Measurements from ENCODE around the gene KHDRBS2. TPM values are rescaled to one million over a fixed set of nuclear protein-coding genes. Genes with fewer than 3 reads are reported as not detected.

The KHDRBS2 gene
- total RNA-seq, 1 experiment from 2014 or later = not detected

DNA sequence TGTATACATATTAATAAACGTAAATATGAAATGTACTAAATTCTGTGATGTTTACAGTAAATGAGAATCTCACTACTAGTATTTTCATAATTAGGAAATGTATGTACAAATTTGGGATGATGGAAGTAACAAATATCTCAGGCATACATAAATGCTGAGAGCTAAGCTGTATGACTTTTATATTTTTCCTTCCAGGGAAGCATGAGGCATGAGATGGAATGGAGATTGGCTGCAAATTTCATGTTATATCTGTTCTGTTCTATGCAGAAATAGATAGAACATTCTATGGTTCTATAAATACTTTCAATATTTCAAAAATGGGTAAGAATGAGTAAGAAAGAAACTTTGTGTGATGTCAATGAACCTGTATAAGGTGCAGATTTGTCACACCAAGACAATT, 335.2 kb downstream of the KHDRBS2 start:
- ChIA-PET POLR2A (ENCODE audit: low non-redundant PET) (no interaction called here), CTCF (no interaction called here)
- BruUV-seq (replicated peaks) = no TSS peak
- DNase-seq (ENCODE audit: low spot score) = no peak
- Histone ChIP-seq H3K27ac (ENCODE audit: low read depth, low read length, poor library complexity, severe bottlenecking) (no peak overlapping the region), H3K4me1 (ENCODE audit: insufficient read depth, low read length, poor library complexity, severe bottlenecking) (no peaks in the 10 kb centered on the region), H3K9me3 (ENCODE audit: low read depth, low read length, poor library complexity, severe bottlenecking) (peaks cover 47% of the 10 kb centered on the region), H3K4me3 (ENCODE audit: low read depth, low read length, poor library complexity, severe bottlenecking) (no peak overlapping the region), H3K36me3 (ENCODE audit: insufficient read depth, low read length, poor library complexity, severe bottlenecking) (no peaks in the 10 kb centered on the region), H3K27me3 (replicated peaks; ENCODE audit: insufficient read depth, low read depth, low read length, poor library complexity) (no peaks in the 10 kb centered on the region)
- TF ChIP-seq CTCF (conservative IDR thresholded peaks at IDR 0.05; ENCODE audit: low read depth, low read length) (no peak), EZH2 (IDR thresholded peaks at IDR 0.05; ENCODE audit: borderline replicate concordance, low read depth, low read length, poor library complexity, severe bottlenecking) (no peak)
- intact Hi-C loops (cut with micrococcal nuclease; ENCODE audit: unreplicated experiment) = no loop called here

GRCh38 chr6:61949971-61950370, 336.1 kb downstream of the KHDRBS2 start:
- no peaks in the 10 kb centered on the region for H3K27me3 ChIP-seq (replicated peaks; ENCODE audit: insufficient read depth, low read depth, low read length, poor library complexity)
- POLR2A ChIA-PET (ENCODE audit: low non-redundant PET) = no interaction called here
- CTCF ChIA-PET = no interaction called here
- TF ChIP-seq EZH2 (IDR thresholded peaks at IDR 0.05; ENCODE audit: borderline replicate concordance, low read depth, low read length, poor library complexity, severe bottlenecking) (no peak), CTCF (conservative IDR thresholded peaks at IDR 0.05; ENCODE audit: low read depth, low read length) (no peak)
- no peaks in the 10 kb centered on the region for H3K36me3 ChIP-seq (ENCODE audit: insufficient read depth, low read length, poor library complexity, severe bottlenecking)
- BruUV-seq (replicated peaks) = no TSS peak
- H3K9me3 ChIP-seq (ENCODE audit: low read depth, low read length, poor library complexity, severe bottlenecking) = peaks cover 48% of the 10 kb centered on the region
- intact Hi-C loops (cut with micrococcal nuclease; ENCODE audit: unreplicated experiment) = no loop called here
- no peak overlapping the region for H3K4me3 ChIP-seq (ENCODE audit: low read depth, low read length, poor library complexity, severe bottlenecking)
- DNase-seq (ENCODE audit: low spot score) = no peak
- H3K27ac ChIP-seq (ENCODE audit: low read depth, low read length, poor library complexity, severe bottlenecking) = no peak overlapping the region
- no peaks in the 10 kb centered on the region for H3K4me1 ChIP-seq (ENCODE audit: insufficient read depth, low read length, poor library complexity, severe bottlenecking)

DNA sequence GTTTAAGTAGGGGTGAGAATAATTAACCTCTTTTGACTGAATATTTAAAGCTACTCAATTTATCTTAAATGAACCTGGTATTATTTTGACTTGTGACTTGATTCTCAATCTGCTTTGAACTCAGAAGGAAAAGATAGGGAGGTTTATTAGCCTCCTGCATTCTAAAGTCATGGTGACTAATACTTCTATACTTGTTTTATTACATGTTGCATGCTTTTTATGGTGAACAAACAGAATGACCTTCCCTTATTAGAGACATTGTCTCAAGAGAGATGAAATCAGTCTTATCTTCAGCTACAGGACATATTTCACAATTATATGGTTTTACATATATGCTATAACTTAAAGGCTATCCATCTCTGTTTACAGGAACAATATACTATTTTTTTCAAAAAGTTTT, 336.9 kb downstream of the KHDRBS2 start:
- intact Hi-C loops (cut with micrococcal nuclease; ENCODE audit: unreplicated experiment) = no loop called here
- POLR2A ChIA-PET (ENCODE audit: low non-redundant PET) = no interaction called here
- TF ChIP-seq EZH2 (IDR thresholded peaks at IDR 0.05; ENCODE audit: borderline replicate concordance, low read depth, low read length, poor library complexity, severe bottlenecking) (no peak), CTCF (conservative IDR thresholded peaks at IDR 0.05; ENCODE audit: low read depth, low read length) (no peak)
- BruUV-seq (replicated peaks) = no TSS peak
- no peaks in the 10 kb centered on the region for H3K4me1 ChIP-seq (ENCODE audit: insufficient read depth, low read length, poor library complexity, severe bottlenecking)
- CTCF ChIA-PET = no interaction called here
- H3K27ac ChIP-seq (ENCODE audit: low read depth, low read length, poor library complexity, severe bottlenecking) = no peak overlapping the region
- DNase-seq (ENCODE audit: low spot score) = no peak
- peaks cover 54% of the 10 kb centered on the region for H3K9me3 ChIP-seq (ENCODE audit: low read depth, low read length, poor library complexity, severe bottlenecking)
- no peaks in the 10 kb centered on the region for H3K36me3 ChIP-seq (ENCODE audit: insufficient read depth, low read length, poor library complexity, severe bottlenecking)
- no peaks in the 10 kb centered on the region for H3K27me3 ChIP-seq (replicated peaks; ENCODE audit: insufficient read depth, low read depth, low read length, poor library complexity)
- no peak overlapping the region for H3K4me3 ChIP-seq (ENCODE audit: low read depth, low read length, poor library complexity, severe bottlenecking)
